Nephron (organoid): ENCODE data around the gene ADGRB3.

ENCODE experiments used
- H3K27ac Mint-ChIP-seq, 3 experiments: 2 replicates each; pipeline ENCODE4 v1.8.0; 2020; ENCODE audit warnings: mixed read lengths in 3 of 3, mild to moderate bottlenecking in 2 of 3, moderate library complexity in 1 of 3
- H3K27me3 Mint-ChIP-seq: 2 replicates; pipeline ENCODE4 v1.8.0; 2021; ENCODE audit warnings: low read depth, mild to moderate bottlenecking, moderate library complexity, mixed read lengths
- H3K36me3 Mint-ChIP-seq: 2 replicates; pipeline ENCODE4 v1.8.0; 2020; ENCODE audit warnings: low read depth, mixed read lengths
- H3K4me1 Mint-ChIP-seq: 2 replicates; pipeline ENCODE4 v1.8.0; 2020; ENCODE audit warnings: mixed read lengths
- H3K4me3 Mint-ChIP-seq, 3 experiments: 2 replicates each; pipeline ENCODE4 v1.8.0; 2020; ENCODE audit warnings: mild to moderate bottlenecking in 3 of 3, mixed read lengths in 3 of 3, moderate library complexity in 2 of 3
- H3K9me3 Mint-ChIP-seq: 2 replicates; pipeline ENCODE4 v1.8.0; 2020; ENCODE audit warnings: mixed read lengths
- TF ChIP-seq, protein P1 (sequence below), 3 experiments: fragments of 200-600 bp; sonication (generic); IDR thresholded peaks; one replicate each; pipeline ENCODE4 v1.5.0; 2021; ENCODE audit warnings: antibody characterized with exemption in 3 of 3; ENCODE audit not compliant: unreplicated experiment in 3 of 3

ADGRB3 gene

DNA sequence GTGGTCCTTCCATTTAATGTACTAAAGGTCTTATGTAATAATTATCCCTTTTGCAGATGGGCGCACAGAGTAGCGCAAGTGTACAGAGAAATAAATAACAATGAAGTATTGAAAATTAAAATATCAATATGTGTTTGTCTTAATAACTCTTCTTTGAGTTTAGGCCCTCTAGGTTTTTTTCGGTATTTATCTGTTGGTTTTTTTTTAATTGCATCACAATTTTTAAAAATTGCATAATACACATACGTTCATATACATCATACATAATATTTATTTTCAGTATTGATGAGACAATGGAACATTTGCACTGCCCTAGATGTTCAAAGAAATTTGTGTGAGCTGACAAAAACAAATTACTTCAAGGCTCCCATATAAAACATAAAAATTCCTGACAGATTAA is 15.1 kb downstream of the ADGRB3 start:
- Mint-ChIP-seq H3K4me3 (no peak overlapping the region), H3K36me3 (no peaks in the 10 kb centered on the region), H3K27ac (peak overlapping the region in 1 of 3 experiments; percentile 44), H3K27me3 (no peaks in the 10 kb centered on the region), H3K9me3 (no peaks in the 10 kb centered on the region), H3K4me1 (peaks cover 22% of the 10 kb centered on the region)
- TF ChIP-seq, protein P1, sequence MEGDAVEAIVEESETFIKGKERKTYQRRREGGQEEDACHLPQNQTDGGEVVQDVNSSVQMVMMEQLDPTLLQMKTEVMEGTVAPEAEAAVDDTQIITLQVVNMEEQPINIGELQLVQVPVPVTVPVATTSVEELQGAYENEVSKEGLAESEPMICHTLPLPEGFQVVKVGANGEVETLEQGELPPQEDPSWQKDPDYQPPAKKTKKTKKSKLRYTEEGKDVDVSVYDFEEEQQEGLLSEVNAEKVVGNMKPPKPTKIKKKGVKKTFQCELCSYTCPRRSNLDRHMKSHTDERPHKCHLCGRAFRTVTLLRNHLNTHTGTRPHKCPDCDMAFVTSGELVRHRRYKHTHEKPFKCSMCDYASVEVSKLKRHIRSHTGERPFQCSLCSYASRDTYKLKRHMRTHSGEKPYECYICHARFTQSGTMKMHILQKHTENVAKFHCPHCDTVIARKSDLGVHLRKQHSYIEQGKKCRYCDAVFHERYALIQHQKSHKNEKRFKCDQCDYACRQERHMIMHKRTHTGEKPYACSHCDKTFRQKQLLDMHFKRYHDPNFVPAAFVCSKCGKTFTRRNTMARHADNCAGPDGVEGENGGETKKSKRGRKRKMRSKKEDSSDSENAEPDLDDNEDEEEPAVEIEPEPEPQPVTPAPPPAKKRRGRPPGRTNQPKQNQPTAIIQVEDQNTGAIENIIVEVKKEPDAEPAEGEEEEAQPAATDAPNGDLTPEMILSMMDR (IDR thresholded peaks at IDR 0.05; ENCODE audit: unreplicated experiment in 3 of 3) = no peak

DNA sequence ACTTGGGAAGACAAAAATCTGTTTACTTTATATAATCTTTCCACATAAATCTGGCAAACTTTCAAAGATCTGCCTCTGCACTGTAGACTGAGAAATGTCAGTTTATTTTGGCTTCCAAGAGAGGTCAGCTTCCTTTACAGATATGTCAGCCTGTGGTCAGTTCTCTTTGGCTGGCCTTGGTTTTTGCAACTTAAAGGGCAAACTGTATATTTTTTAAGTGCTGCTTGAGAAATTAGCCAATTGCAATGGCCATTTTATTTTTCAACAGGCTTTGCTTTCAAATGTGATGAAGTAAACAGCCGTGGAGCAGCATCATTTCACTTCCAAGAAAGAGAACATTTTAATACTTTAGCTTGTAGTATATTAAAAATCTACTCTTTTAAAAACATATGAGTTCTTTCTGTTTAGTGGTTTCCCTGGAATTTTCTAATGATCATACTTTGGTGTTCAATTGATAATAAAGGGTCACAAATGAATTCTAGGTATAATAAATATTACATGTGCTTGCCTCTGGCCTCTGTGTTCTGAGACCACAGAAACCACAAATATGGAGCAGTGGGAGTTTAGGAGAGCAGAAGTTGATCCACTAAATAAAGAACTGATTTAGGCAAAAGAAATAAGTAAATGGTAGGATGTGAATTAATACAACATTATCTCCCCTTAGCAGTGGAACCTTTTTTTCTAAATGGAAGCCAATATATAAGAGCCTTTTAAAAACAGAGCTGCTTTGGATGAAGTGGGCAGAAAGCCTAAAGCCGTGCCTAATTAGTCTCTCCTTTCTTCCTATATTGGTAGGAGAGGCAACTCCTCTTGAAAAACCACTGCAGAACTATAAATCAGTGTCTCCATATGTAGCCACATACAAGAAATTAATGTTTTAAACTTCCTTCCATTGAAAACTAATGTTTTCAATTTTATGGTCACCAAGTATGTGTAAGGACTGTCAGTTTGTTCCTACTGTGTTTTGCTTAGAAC is 16.2 kb downstream of the ADGRB3 start:
- H3K27ac Mint-ChIP-seq = peak overlapping the region; percentile 44 to 86 (median 60)
- no peaks in the 10 kb centered on the region for H3K27me3 Mint-ChIP-seq
- no peaks in the 10 kb centered on the region for H3K9me3 Mint-ChIP-seq
- TF ChIP-seq, protein P1 (IDR thresholded peaks at IDR 0.05; ENCODE audit: unreplicated experiment in 3 of 3) = no peak
- no peak overlapping the region for H3K4me3 Mint-ChIP-seq
- H3K4me1 Mint-ChIP-seq = peaks cover 22% of the 10 kb centered on the region
- H3K36me3 Mint-ChIP-seq = no peaks in the 10 kb centered on the region

DNA sequence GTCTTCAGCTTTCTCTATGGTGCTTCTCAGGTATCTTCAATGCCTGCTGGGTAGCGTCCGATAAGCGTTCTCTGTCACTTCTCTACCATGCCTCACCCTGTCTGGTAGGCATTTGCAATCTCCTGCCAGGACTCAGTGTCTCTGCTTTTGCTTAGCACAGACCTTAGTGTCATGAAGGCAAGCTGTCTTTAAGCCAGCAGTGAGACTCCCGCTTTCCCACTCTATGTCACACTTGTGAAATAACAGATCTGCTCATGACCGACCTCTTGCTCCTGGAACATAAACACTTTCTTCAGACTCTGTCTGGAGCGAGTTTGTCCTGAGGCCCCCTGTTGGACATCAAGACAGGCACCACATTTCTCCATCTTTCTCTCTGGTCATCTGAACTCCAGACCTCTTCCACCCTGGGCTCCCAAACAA is 17.0 kb downstream of the ADGRB3 start:
- Mint-ChIP-seq H3K9me3 (no peaks in the 10 kb centered on the region), H3K27me3 (no peaks in the 10 kb centered on the region), H3K4me3 (no peak overlapping the region), H3K36me3 (no peaks in the 10 kb centered on the region), H3K4me1 (peaks cover 27% of the 10 kb centered on the region), H3K27ac (peak overlapping the region; percentile 44 to 86 (median 60))
- TF ChIP-seq, protein P1 (IDR thresholded peaks at IDR 0.05; ENCODE audit: unreplicated experiment in 3 of 3) = peak in 1 of 3 experiments; percentile 11

DNA sequence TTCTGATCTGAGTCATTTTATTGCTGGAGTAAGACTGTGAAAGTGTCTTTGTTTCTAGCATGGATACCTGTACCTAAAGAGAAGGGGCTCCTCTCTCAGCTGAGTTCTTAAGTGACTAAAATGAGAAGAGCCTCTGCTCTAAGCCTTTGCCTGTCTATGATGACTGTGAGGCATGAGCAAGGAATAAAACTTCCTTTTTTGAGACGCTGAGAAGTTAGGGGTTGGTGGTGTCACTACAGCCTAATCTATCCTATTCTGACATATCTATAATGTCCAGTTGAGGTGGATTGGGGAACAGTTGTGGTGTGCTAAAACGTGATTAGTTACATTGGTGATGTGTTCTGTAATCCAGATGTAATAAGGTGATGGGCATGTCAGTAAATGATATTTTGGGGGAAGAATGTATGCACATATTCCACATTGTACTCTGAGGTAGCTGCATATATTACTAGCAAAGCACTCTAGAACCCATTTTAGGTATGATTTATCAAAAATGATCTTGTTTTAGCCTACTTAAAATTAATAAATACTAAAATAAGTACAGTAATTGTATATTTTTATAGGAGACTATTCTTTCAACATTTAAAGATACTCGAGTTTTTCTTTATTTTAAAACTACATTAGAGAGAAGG is 18.1 kb downstream of the ADGRB3 start:
- H3K4me1 Mint-ChIP-seq = peaks cover 27% of the 10 kb centered on the region
- TF ChIP-seq, protein P1 (IDR thresholded peaks at IDR 0.05; ENCODE audit: unreplicated experiment in 3 of 3) = no peak
- no peaks in the 10 kb centered on the region for H3K27me3 Mint-ChIP-seq
- no peaks in the 10 kb centered on the region for H3K36me3 Mint-ChIP-seq
- H3K9me3 Mint-ChIP-seq = no peaks in the 10 kb centered on the region
- H3K4me3 Mint-ChIP-seq = no peak overlapping the region
- H3K27ac Mint-ChIP-seq = peak overlapping the region in 1 of 3 experiments; percentile 44

GRCh38 chr6:68653706-68654089 is 18.6 kb downstream of the ADGRB3 start:
- peak overlapping the region in 1 of 3 experiments; percentile 17 for H3K27ac Mint-ChIP-seq
- no peaks in the 10 kb centered on the region for H3K27me3 Mint-ChIP-seq
- peaks cover 27% of the 10 kb centered on the region for H3K4me1 Mint-ChIP-seq
- H3K36me3 Mint-ChIP-seq = no peaks in the 10 kb centered on the region
- H3K4me3 Mint-ChIP-seq = no peak overlapping the region
- H3K9me3 Mint-ChIP-seq = no peaks in the 10 kb centered on the region
- TF ChIP-seq, protein P1 (IDR thresholded peaks at IDR 0.05; ENCODE audit: unreplicated experiment in 3 of 3) = no peak
